Karpas-422 (cell line): Measurements from ENCODE around the gene RXFP4. TPM values are rescaled to one million over a fixed set of nuclear protein-coding genes. Genes with fewer than 3 reads are reported as not detected.
A peak's percentile ranks its signal among the peaks of the same experiment; 100 is the strongest.
"Not testable (repeated sequence)": the region's sequence is repeated elsewhere in the genome, so short reads cannot be mapped to it uniquely, and the experiment has no call there.

Experiments used
- DNase-seq: peaks from one replicate; pipeline ENCODE4 v3.0.0-alpha.2; 2015
- H2AFZ ChIP-seq: fragments of 200-600 bp; sonication (generic); 2 replicates; pipeline ENCODE4 v1.6.1; 2014; ENCODE audit warnings: antibody characterized with exemption, low read length, mixed read lengths
- H3K27ac ChIP-seq: fragments of 200-600 bp; sonication (generic); 2 replicates; pipeline ENCODE4 v1.5.1; 2014; ENCODE audit warnings: mild to moderate bottlenecking, low read length, moderate library complexity
- H3K27me3 ChIP-seq: fragments of 200-600 bp; sonication (generic); 2 replicates; pipeline ENCODE4 v1.6.1; 2014; ENCODE audit warnings: low read length, mixed read lengths
- H3K36me3 ChIP-seq: fragments of 200-600 bp; sonication (generic); 2 replicates; pipeline ENCODE4 v1.6.1; 2014; ENCODE audit warnings: low read length, mixed read lengths; ENCODE audit not compliant: insufficient read depth
- H3K4me1 ChIP-seq: fragments of 200-600 bp; sonication (generic); 2 replicates; pipeline ENCODE4 v1.6.1; 2014; ENCODE audit warnings: mild to moderate bottlenecking, low read length, mixed read lengths
- H3K4me2 ChIP-seq: fragments of 200-600 bp; sonication (generic); 2 replicates; pipeline ENCODE4 v1.6.1; 2014; ENCODE audit warnings: low read length, low read depth, mild to moderate bottlenecking; ENCODE audit not compliant: poor library complexity, severe bottlenecking
- H3K4me3 ChIP-seq: fragments of 200-600 bp; sonication (generic); 2 replicates; pipeline ENCODE4 v1.5.1; 2014; ENCODE audit warnings: mild to moderate bottlenecking, antibody characterized with exemption, low read length, mixed read lengths
- H3K79me2 ChIP-seq: fragments of 200-600 bp; sonication (generic); 2 replicates; pipeline ENCODE4 v1.6.1; 2014; ENCODE audit warnings: mild to moderate bottlenecking, low read length, mixed read lengths
- H3K9ac ChIP-seq: fragments of 200-600 bp; sonication (generic); 2 replicates; pipeline ENCODE4 v1.6.0; 2014; ENCODE audit warnings: low read length
- H3K9me2 ChIP-seq: fragments of 200-600 bp; sonication (generic), shearing (Covaris generic); replicated peaks from 2 replicates; pipeline ENCODE4 v1.6.0; 2014; ENCODE audit warnings: mild to moderate bottlenecking, low read length, moderate library complexity; ENCODE audit not compliant: insufficient read depth
- H3K9me3 ChIP-seq: fragments of 300-700, 200-600 bp; sonication (generic); 2 replicates; pipeline ENCODE4 v1.6.1; 2014; ENCODE audit warnings: low read length, mixed read lengths
- H4K20me1 ChIP-seq: fragments of 200-600 bp; sonication (generic); 2 replicates; pipeline ENCODE4 v1.6.1; 2014; ENCODE audit warnings: mild to moderate bottlenecking, antibody characterized with exemption, low read length, low read depth; ENCODE audit not compliant: insufficient read depth
- total RNA-seq: library from RNA; depleted of rRNA; stranded (reverse); fragments of >200 nt; shearing (Covaris generic); gene quantifications from 2 replicates; pipeline ENCODE4 v1.2.3, GENCODE V29; 2014; ENCODE audit warnings: low replicate concordance

The RXFP4 gene
- total RNA-seq, 1 experiment from 2014 or later, result not detected

DNA sequence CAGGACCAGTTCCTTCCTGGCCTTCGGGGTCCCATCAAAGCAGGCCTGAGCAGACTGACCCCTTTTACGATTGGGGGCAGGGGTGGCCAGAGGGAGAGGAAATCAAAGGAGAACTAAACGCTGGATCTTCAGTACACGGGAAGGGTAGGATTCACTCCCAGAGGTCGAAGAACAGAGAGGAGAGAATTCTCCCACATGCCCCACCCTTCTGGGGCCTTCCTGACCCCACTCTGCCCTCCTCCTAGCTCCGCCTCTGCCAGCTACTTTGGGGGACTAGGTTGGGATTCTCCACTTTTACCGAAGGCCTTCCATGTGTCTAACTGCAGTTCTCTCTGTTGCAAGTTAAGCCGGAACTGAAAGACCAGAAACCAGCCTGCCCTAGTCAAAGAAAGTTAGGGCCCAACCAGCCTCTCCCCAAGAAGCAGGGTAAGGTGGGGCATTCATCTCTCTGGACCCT, 37.6 kb downstream of the RXFP4 start:
- Histone ChIP-seq H3K27me3 (no peaks in the 10 kb centered on the region), H3K36me3 (peaks cover 11% of the 10 kb centered on the region), H3K27ac (peak overlapping the region; percentile 96), H3K4me2 (peak overlapping the region; percentile 89), H3K9me3 (no peaks in the 10 kb centered on the region), H3K4me1 (peaks cover 87% of the 10 kb centered on the region), H4K20me1 (peaks cover 36% of the 10 kb centered on the region), H3K9me2 (no peaks in the 10 kb centered on the region), H3K9ac (peak overlapping the region; percentile 97), H3K4me3 (peak overlapping the region; percentile 91), H2AFZ (no peak overlapping the region), H3K79me2 (peaks cover 82% of the 10 kb centered on the region)
- DNase-seq, result peak; percentile 72

GRCh38 chr1:155979597-155980343, 38.3 kb downstream of the RXFP4 start:
- Histone ChIP-seq H3K79me2 (peaks cover 74% of the 10 kb centered on the region), H3K4me1 (peaks cover 86% of the 10 kb centered on the region)

DNA sequence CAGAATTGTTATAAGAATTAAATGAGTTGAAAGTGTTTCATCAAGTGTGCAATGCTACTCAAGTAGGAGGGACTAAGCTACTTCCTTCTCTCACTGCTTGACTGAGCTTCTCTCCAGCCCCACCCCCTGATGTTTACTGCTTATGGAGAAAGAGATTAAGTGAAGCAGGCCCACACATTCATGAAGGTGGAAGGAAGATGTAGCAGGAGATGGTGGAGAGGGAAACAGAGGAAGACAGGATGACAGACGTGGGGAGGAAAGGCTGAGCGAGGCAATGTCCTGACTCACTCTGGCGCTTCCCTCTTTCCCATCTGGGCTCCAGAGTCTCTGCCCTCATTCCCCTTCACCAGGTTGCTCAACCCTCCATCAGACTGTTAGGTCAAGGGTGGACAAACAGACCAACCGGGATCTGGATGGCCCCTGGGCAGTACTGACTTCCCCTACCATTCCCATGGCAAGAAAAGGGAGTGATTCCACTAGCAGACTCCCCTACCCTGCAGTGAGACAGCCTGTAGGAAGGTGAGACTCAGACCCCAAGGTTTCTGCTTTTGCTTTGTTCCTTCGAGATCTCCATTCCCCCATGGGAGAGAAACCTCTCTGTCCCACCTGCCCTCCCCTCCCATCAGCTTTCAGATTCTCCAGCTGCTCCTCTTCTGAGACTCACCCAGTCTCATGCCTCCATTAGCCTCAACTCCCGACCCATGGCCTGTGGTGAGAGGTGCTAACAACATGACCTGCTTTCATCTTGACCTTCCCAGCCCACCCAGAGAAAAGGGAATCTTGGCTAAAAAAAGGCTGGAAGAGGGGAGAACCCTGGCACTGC, 40.0 kb downstream of the RXFP4 start:
- peaks cover 69% of the 10 kb centered on the region for H3K4me1 ChIP-seq
- peak overlapping the region; percentile 97 for H3K9ac ChIP-seq
- peak overlapping the region; percentile 91 for H3K4me3 ChIP-seq
- peak; percentile 87 for DNase-seq
- H3K27me3 ChIP-seq, result no peaks in the 10 kb centered on the region
- no peaks in the 10 kb centered on the region; the same call in 1 of the 2 replicates for H3K36me3 ChIP-seq
- no peaks in the 10 kb centered on the region for H3K9me3 ChIP-seq
- H3K27ac ChIP-seq, result peak overlapping the region; percentile 96
- H2AFZ ChIP-seq, result no peak overlapping the region
- H3K4me2 ChIP-seq, result peak overlapping the region; percentile 89
- H4K20me1 ChIP-seq, result peaks cover 11% of the 10 kb centered on the region; the same call in 1 of the 2 replicates
- H3K79me2 ChIP-seq, result peaks cover 57% of the 10 kb centered on the region
- no peaks in the 10 kb centered on the region for H3K9me2 ChIP-seq

More at GRCh38 chr1:155979597-155980343, 38.3 kb downstream of the RXFP4 start:
- no peaks in the 10 kb centered on the region for H3K9me2 ChIP-seq
- H3K9me3 ChIP-seq, result no peaks in the 10 kb centered on the region
- H3K27ac ChIP-seq, result peak overlapping the region; percentile 96
- H3K4me3 ChIP-seq, result peak overlapping the region; percentile 91
- H3K4me2 ChIP-seq, result peak overlapping the region; percentile 89
- no peaks in the 10 kb centered on the region for H3K27me3 ChIP-seq
- H2AFZ ChIP-seq, result no peak overlapping the region
- H3K9ac ChIP-seq, result peak overlapping the region; percentile 97
- H4K20me1 ChIP-seq, result peaks cover 28% of the 10 kb centered on the region
- DNase-seq, result peak; percentile 87
- H3K36me3 ChIP-seq, result peaks cover 4% of the 10 kb centered on the region

DNA sequence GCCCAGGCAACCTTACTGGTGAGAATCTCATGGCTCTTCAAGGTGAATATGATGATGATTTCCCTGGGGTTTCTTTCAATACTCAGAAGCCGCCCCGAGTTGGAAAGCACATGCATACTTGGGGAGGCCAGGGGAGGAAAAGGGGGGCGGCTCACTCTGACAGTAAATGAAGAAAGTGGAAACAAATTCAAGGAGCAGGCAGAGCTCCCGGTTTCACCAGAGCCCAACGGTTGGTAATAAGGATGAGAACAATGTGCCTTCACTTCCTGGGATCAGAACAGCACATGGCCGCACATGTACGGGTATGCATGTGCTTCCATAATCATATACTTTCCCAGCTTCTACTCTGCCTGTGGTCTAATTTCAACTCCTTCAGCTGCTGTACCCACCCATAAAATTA, 40.7 kb downstream of the RXFP4 start:
- peak; percentile 62 for DNase-seq
- H3K27ac ChIP-seq, result peak overlapping the region; percentile 96
- no peak overlapping the region for H2AFZ ChIP-seq
- H3K9me2 ChIP-seq, result no peaks in the 10 kb centered on the region
- peak overlapping the region; percentile 91 for H3K4me3 ChIP-seq
- H3K4me1 ChIP-seq, result peaks cover 63% of the 10 kb centered on the region
- peak overlapping the region; percentile 89 for H3K4me2 ChIP-seq
- no peaks in the 10 kb centered on the region for H3K9me3 ChIP-seq
- H3K9ac ChIP-seq, result peak overlapping the region; percentile 97
- H3K79me2 ChIP-seq, result peaks cover 51% of the 10 kb centered on the region
- H3K27me3 ChIP-seq, result no peaks in the 10 kb centered on the region
- H4K20me1 ChIP-seq, result peaks cover 5% of the 10 kb centered on the region; the same call in 1 of the 2 replicates
- no peaks in the 10 kb centered on the region; the same call in 1 of the 2 replicates for H3K36me3 ChIP-seq

- Histone ChIP-seq H3K4me3 (peak overlapping the region; percentile 91), H3K9me2 (no peaks in the 10 kb centered on the region), H3K79me2 (peaks cover 38% of the 10 kb centered on the region), H3K27me3 (no peaks in the 10 kb centered on the region), H3K4me1 (peaks cover 61% of the 10 kb centered on the region), H4K20me1 (no peaks in the 10 kb centered on the region), H3K36me3 (no peaks in the 10 kb centered on the region), H3K9ac (peak overlapping the region; percentile 97), H3K9me3 (no peaks in the 10 kb centered on the region), H2AFZ (no peak overlapping the region), H3K4me2 (peak overlapping the region; percentile 89), H3K27ac (peak overlapping the region; percentile 96)
- DNase-seq, result peak; percentile 95
Observed at GRCh38 chr1:155983191-155984024, 42.0 kb downstream of the RXFP4 start.

DNA sequence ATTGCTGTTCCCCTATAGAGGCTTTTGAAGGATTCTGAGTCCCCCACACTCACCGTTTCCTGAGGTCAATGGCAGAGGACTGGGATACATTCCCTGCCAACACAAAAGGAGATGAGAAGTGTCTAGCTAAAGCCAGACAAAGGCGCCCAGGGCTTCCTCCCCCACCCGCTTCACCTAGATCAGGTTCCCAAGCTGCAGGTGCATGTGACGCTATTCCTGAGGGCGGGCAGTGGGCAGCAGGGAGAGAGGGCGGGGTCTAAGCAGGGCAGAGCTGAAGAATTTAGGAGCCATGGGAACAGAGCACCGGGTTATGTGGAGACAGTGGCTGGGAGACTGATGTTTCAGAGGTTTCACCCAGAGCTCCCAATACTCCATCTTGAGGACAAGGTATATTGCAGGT, 42.9 kb downstream of the RXFP4 start:
- Histone ChIP-seq H3K4me1 (peaks cover 60% of the 10 kb centered on the region), H3K9me3 (no peaks in the 10 kb centered on the region), H2AFZ (no peak overlapping the region; the same call in 1 of the 2 replicates), H3K4me3 (0 out of 2 replicates have a peak overlapping the region, but pooled peaks have one; percentile 33), H4K20me1 (no peaks in the 10 kb centered on the region), H3K36me3 (no peaks in the 10 kb centered on the region), H3K9me2 (no peaks in the 10 kb centered on the region), H3K79me2 (peaks cover 30% of the 10 kb centered on the region), H3K27me3 (no peaks in the 10 kb centered on the region), H3K9ac (peak overlapping the region; percentile 40), H3K27ac (peak overlapping the region; percentile 96), H3K4me2 (peak overlapping the region; percentile 89)
- peak; percentile 41 for DNase-seq

GRCh38 chr1:155984903-155985645, 43.6 kb downstream of the RXFP4 start:
- not testable (repeated sequence) for H3K27ac ChIP-seq, H3K36me3 ChIP-seq, H4K20me1 ChIP-seq, H3K27me3 ChIP-seq, H3K9ac ChIP-seq, H3K9me3 ChIP-seq, H2AFZ ChIP-seq, H3K4me3 ChIP-seq, H3K4me2 ChIP-seq, H3K9me2 ChIP-seq, DNase-seq
- H3K79me2 ChIP-seq, result peaks cover 23% of the 10 kb centered on the region
- peaks cover 55% of the 10 kb centered on the region for H3K4me1 ChIP-seq
